Upper lobe of left lung (tissue), 4 donors: ENCODE measurements around the gene TSPAN5.

Experiments
- EP300 ChIP-seq, 4 donors: sonication (generic); formaldehyde crosslinking; IDR thresholded peaks; one replicate each; pipeline ENCODE4 v1.5.1; 2017; ENCODE audit warnings: antibody characterized with exemption in 4 of 4, control low read depth in 2 of 4
- POLR2AphosphoS5 ChIP-seq, 2 donors: sonication (generic); formaldehyde crosslinking; IDR thresholded peaks; one replicate each; pipeline ENCODE4 v1.5.1; 2017; ENCODE audit warnings: antibody characterized with exemption in 2 of 2

DNA sequence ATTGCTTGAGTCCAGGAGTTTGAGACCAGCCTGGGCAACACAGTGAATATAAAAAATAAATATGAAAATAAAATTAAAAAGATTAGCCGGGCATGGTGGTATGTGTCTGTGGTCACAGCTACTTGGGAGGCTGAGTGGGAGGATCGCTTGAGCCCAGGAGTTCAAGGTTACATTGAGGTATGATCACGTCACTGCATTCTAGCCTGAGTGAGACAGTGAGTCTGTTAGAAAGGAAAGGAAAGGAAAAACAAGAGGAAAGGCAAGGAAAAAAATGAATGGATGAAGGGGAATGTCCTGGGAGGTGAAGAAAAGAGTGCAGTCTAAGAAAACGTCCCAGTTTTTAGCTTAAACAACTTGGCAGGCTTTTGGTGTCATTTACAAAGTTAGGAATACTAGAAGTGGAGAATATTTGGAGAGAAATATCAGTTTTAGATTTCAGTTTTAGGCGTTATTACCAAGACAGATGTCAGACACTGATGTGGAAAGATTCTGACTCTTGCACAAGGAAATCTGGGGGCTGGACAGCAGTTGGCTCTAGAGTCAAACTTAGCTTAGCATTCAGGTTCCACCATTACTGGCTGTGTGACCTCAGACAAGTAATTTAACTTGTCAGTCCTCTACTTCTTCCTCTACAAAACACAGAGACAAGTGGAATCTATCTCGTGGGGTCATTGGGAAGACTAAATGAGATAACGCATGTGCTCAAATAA, 139.0 kb downstream of the TSPAN5 start:
- no peak for TF ChIP-seq POLR2AphosphoS5 (IDR thresholded peaks at IDR 0.05)
- TF ChIP-seq EP300 (IDR thresholded peaks at IDR 0.05) = no peak
